GM12801 (cell line): ENCODE data around the gene AP3S1.

Source experiments
- TF ChIP-seq, protein P1 (sequence below): IDR thresholded peaks from one replicate; pipeline ENCODE4 v1.5.1; 2011; ENCODE audit warnings: control low read depth; ENCODE audit not compliant: insufficient read length; ENCODE audit errors: extremely low read depth

AP3S1 gene

GRCh38 chr5:115815006-115815692, 26.6 kb upstream of the AP3S1 start:
- TF ChIP-seq, protein P1, sequence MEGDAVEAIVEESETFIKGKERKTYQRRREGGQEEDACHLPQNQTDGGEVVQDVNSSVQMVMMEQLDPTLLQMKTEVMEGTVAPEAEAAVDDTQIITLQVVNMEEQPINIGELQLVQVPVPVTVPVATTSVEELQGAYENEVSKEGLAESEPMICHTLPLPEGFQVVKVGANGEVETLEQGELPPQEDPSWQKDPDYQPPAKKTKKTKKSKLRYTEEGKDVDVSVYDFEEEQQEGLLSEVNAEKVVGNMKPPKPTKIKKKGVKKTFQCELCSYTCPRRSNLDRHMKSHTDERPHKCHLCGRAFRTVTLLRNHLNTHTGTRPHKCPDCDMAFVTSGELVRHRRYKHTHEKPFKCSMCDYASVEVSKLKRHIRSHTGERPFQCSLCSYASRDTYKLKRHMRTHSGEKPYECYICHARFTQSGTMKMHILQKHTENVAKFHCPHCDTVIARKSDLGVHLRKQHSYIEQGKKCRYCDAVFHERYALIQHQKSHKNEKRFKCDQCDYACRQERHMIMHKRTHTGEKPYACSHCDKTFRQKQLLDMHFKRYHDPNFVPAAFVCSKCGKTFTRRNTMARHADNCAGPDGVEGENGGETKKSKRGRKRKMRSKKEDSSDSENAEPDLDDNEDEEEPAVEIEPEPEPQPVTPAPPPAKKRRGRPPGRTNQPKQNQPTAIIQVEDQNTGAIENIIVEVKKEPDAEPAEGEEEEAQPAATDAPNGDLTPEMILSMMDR: no peak

- TF ChIP-seq, protein P1: no peak
Measured at GRCh38 chr5:115815693-115816225, 26.0 kb upstream of the AP3S1 start.

- TF ChIP-seq, protein P1: no peak
Measured at GRCh38 chr5:115816226-115817081, 25.3 kb upstream of the AP3S1 start, which contains the start of gene CDO1. Gene CDO1 (minus strand): TSS chr5:115816659. CDS start chr5:115816397, 262 bp downstream.

DNA sequence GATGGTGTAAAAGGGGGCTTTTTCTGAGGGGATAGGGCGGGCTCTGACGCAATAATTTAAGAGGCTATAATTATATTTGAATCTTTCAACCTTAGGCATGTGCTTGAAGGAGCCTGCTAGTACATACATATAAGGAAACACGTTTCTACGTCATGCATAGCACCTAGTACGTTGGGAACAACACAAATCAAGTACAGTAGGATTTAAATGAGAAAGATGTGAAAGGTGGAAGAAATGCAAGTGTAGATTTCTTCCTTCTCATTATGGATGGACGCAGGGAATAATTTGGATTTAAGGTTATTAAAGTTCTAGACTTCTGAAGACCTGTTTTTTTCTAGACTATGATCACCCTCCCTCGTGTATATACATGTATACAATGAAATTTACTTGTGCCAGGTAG, 24.3 kb upstream of the AP3S1 start:
- TF ChIP-seq, protein P1: no peak

DNA sequence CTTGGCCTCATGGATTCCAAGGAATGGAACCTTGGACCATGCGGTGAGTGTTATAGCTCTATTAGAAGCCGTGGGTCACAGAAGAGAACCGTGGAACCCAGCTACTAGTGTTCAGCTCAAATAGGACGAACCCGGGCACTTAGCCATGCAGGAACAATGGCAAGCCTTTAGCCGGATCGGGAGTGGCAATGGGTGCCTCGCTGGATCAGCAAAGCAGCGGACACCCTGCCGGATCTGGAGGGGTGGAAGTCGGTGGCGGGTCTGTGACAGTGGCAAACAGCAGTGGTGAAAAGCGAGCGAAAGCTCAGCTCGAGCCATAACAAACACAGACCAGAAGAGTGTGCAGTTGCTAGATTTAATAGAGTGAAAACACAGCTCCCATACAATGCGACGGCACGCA, 22.9 kb upstream of the AP3S1 start:
- TF ChIP-seq, protein P1: no peak

GRCh38 chr5:115820846-115821245, 20.9 kb upstream of the AP3S1 start:
- TF ChIP-seq, protein P1: no peak

DNA sequence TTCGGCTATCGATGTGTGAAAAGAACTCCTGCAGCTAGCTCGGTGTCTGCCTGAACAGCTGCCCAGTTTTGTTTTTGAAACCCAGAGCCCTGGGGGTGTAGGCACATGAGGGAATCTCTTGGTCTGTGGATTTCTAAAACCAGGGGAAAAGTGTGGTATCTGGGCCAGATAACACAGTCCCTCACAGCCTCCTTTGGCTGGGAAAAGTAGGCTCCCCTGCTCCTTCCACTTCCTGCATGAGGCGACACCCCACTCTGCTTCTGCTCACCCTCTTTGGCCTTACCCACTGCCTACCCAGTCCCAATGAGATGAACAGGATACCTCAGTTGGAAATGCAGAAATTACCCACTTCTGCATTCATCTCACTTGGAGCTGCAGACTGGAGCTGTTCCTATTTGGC, 15.8 kb upstream of the AP3S1 start:
- TF ChIP-seq, protein P1: no peak
